GM18502 (cell line): ENCODE measurements around the gene ACVR2A.
A peak's percentile ranks its signal among the peaks of the same experiment; 100 is the strongest.

Experiments used
- ATAC-seq: cut with Tn5 transposase; IDR thresholded peaks from one replicate; pipeline ENCODE4 v1.9.1; 2021; ENCODE audit warnings: mild to moderate bottlenecking; ENCODE audit not compliant: unreplicated experiment, poor library complexity

ACVR2A gene

GRCh38 chr2:147844697-147845410, at the start of gene ACVR2A:
Gene ACVR2A, plus strand, starts transcription at chr2:147845029. Its CDS starts 124 bp downstream, at chr2:147845153.
- ATAC-seq, result peak; percentile 31

GRCh38 chr2:147800316-147800715, 44.5 kb upstream of the ACVR2A start:
- no peak for ATAC-seq

- ATAC-seq, result no peak
Measured at GRCh38 chr2:147806846-147807245, 38.0 kb upstream of the ACVR2A start.

DNA sequence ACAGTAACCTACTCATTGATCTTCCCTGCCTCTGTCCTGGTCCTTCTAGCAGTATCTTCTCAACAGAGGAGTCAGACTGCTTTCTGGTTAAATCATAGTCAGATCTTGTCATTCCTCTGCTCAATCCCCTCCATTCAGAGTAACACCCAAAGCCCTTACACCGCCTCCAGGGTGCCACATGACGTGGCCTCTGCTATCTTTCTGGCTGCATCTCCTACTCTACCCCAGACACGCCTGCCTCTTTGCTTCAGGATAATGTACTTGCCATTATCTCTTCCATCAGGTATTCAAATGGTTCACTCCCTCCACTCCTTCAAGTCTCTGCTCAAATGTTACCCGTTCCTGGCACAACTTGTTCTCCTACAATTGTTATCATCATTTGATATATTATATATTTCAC, 36.3 kb upstream of the ACVR2A start:
- no peak for ATAC-seq

DNA sequence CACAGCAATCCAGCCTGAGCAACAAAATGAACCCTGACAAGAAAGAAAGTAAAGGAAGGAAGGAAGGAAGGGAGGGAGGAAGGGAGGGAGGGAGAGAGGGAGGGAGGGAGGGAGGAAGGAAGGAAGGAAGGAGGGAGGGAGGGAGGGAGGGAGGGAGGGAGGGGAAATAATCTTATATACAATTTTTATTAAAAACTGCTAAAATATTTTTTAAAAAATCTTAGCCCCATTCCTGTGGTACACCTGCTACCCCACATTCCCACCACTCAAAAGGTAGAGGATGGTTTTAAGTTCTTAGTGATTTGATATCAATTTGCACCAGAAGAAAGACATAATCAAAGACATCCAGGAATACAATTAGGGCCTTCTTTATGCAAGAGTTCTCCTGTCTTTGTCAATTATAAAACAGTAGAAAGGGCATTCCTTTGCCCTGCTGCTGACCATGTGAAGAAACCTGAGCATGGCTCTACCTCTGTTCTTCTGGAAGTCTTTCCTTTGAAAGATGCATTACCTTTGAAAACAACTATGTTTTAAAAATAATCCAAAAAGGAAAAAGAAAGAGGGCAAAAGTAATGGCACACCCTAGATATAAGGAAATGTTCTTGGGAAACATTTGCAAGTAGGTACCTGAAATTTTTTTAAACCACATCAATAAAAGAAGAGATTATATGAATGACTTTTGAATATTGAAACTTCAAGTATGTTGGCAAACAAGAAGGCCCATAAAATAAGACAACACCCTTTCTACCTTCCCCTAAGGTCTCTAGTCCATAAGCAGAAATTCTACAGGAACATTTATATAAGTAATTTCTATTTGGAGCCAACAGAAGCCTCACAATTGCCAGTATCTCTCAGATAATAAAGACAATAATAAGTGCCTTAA, 33.7 kb upstream of the ACVR2A start:
- no peak for ATAC-seq

DNA sequence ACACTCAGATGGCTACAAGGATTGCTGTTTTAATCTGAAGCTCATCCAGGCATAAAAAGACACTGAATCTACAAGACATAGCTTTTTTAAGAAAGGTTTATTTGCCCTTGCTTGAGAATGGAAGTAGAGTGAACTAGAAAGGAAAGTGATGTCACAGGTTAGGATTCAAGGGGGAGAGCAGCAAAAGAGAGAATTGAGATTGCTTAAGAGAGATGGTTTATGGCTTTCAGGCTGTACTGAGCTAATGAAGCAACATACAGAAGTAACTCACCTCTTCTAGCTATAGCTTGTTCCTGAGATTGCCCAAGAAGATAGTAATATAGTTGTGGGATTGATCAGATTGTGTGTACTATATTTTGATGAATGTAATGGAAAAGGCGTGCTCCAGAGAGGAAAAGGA, 26.1 kb upstream of the ACVR2A start:
- no peak for ATAC-seq

GRCh38 chr2:147824620-147825019, 20.2 kb upstream of the ACVR2A start:
- ATAC-seq, result no peak

GRCh38 chr2:147826278-147827087, 18.3 kb upstream of the ACVR2A start:
- no peak for ATAC-seq

GRCh38 chr2:147827088-147827375, 17.8 kb upstream of the ACVR2A start:
- ATAC-seq, result no peak

DNA sequence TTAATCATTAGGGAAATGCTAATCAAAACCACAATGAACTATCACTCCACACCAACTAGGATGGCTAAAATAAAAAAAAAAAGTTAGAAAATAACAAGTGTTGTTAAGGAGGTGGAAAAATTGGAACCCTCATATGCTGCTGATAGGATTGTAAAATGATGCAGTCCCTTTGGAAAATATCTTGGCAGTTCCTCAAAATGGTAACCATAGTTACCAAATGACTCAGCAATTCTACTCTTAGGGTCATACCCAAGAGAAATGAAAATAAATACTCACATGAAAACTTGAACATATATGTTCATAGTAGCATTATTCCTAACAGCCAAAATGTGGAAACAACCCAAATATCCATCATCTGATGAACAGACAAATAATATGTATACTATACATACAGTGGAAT, 15.7 kb upstream of the ACVR2A start:
- no peak for ATAC-seq

- ATAC-seq, result no peak
Measured at GRCh38 chr2:147836099-147836498, 8.7 kb upstream of the ACVR2A start.

DNA sequence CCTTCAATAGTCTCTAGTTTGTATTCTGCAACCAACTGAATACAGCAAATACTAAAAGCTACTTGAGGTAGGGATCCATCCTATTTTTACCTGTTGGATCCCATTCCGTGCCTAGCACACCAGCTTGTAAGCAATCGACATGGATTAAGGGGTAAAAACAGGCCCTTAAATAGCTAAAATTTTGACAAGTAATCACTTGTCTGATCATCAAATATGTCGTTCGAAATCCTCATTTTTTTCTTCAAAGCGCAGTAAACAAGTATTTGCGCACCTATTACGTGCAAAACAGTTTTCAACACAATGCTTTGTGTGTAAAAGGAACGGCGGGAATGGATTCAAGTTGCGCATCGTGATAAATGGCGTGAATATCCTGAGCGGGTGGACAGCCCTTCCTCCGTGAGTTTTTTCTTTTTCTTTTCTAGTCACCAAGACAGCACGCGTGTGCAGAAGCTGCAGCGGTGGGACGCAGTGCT, 1.4 kb upstream of the ACVR2A start:
- ATAC-seq, result no peak

DNA sequence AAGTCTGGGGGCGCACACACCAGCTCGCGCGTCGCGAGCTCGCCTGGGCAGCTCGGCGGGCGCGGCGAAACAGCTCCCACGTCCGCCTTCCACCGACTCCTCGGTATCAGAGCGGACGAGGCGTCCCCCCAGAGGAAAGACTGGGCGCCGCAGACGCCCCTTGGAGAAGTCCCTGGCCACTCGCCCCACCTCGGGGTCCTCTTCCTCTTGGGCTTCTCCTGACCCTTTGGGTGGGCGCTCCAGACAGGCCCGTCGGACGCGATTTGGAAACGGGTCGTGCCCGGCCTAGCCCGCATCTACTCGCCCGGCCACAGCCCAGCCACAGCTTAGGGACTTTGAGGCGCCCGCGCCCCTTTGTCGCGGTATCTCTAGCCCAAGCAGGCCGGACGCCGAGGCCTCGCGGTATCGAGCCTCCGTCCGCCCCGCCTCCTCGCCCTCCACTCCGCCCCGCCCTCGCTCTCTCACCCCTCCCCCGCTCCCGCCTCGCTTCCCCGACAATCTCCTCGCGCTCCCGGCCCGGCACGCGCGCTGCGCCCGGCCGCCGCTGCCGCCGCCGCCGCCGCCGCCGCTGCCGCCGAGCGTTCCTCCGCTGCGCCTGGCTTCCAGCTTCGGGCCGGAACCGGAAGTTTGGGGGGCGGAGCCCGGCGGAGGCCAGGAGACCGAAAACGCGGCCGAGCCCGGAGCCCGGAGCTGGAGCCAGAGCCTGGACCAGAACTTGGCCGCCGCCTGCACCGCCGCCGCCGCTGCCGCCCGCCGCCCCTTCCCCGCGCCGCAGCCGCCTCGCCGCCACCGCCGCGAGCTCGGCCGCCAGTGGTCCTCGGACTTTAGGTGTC, 749 bp upstream of the ACVR2A start:
- ATAC-seq, result peak; percentile 79

DNA sequence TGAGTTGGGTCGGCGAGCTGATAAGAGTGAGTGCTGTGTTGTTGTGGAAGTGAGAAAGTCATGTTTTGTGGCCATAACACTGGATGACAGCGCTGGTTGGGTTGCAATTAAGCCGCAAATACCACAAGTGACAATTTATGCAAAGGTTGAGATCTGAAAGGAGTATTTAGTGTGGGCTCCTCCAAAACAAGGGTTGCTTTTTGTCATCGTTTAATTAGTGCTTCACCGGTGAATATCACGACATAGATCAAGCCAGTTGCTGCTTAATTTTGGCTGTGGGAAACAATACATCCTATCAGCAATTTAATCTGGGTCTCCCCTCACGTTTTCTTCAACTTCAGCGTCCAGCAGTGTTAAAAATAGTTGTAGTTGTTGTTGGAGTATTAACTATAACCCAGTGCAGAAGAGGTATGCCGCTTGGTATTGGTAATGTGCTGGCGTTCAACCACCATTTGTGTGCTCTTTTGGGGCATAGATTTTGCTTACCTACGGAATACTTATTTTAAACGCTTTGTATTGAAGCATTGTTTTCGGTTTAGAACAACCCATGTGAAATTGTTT, 662 bp downstream of the ACVR2A start:
- ATAC-seq, result peak; percentile 74

- ATAC-seq, result no peak
Measured at GRCh38 chr2:147846412-147847081, 1.7 kb downstream of the ACVR2A start.

- no peak for ATAC-seq
Measured at GRCh38 chr2:147847746-147848391, 3.0 kb downstream of the ACVR2A start.

GRCh38 chr2:147850838-147851237, 6.0 kb downstream of the ACVR2A start:
- no peak for ATAC-seq

- no peak for ATAC-seq
Measured at GRCh38 chr2:147851244-147851930, 6.6 kb downstream of the ACVR2A start.
